Measurements from ENCODE around the gene PIH1D2. TPM values are rescaled to one million over a fixed set of nuclear protein-coding genes. Genes with fewer than 3 reads are reported as not detected.

PIH1D2 gene, protein sequence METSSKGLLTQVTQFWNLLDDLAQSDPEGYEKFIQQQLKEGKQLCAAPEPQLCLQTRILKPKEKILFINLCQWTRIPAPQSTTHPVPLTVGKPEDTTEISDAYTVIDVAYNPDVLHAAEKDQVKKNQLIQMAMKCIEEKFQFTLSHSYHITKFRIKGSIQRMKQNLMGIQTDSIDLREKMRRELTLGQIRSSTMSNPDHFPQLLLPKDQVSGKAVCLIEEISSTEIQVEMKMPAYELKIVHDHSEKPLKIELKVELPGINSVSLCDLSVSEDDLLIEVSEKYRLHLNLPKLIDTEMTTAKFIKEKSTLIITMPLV
- 0.12 and 1.1 TPM in 2 replicates for total RNA-seq (ENCODE audit: low replicate concordance)

DNA sequence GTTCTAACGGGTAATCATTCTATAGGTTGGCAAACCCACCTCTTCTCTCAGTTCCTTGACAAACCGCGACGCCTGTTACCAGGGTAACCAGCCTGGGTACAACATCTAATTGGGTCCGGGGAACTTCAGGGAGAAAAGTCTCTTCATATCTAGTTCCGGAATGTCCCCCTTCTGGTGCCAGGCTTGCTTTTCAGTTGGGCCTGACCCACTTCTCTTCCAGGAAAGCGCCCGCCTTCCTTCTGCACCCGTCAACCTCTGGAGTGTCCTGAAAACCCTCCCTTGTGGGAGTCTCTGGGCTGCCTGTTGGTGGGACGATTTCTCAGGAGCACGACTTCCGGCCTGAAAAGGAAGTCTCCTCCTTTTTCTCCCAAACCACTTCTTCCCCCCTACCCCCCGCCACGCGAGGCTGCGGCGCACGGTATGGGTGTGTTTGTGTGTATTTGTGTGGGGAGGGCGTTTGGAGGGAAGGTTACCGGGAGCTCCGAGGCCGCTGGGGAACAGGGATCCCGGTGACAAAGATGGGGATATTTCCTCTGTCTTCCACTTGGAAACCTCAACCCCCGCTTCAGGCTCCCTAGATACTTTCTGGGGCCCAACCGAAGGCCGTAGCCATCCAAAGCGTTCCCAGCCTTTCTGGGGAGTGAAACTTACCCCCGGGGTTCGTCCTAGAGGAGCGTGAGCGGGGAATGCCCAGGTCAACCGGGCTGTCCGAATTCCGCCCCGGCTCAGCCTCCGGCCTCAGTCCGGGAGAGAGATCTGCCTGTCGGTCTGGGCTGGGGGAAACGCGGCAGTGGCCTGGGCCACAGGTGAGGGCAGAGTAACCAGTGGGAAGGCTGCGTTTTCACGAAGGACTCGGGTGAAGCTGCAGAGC, at the start of gene PIH1D2, which contains the start of gene NKAPD1:
PIH1D2 (minus strand) TSS at position 77 of the 871 bp plus-strand sequence. CDS start 843 bp downstream, outside the sequence.
NKAPD1 (plus strand) TSS at position 359 of the 871 bp plus-strand sequence. CDS start 1,276 bp downstream, outside the sequence.

DNA sequence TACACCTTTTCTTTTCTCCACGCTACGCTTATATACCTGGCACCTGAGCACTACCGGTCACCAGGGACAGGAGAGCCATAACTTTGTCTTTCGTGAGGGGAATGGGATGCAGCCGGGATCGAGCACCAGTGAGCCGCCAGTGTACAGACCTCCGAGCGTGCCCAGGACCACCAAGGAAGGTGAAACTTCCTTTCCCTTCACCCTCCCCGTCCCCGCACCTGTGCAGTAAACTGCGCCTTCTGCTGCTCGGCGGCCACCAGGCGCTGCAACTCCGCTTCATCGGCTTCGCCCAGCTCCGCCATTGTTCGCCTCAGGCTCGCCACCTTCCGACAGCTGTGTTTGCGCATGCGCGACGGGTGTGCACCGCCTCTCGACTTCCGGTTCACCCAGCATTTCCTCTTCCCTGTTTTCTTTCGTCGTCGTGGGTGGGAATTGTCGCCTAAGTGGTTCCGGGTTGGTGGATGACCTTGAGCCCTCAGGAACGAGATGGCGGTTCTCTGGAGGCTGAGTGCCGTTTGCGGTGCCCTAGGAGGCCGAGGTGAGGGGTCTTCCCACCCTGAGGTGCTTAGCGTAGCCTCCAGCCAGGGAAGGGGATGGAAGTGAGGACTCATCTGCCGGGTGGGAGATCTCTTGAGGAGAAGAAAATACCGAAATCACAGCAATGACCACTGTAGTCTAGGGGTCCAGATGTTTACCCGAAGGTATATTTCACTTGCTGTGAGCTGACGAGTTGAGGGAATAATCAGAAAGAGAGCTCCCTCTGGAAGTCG, 12.8 kb upstream of the PIH1D2 start, which contains the start of the genes SDHD and TIMM8B:
SDHD (plus strand) TSS at position 452 of the 770 bp plus-strand sequence; CDS start at position 487, 35 bp downstream.
TIMM8B (minus strand) TSS at position 335 of the 770 bp plus-strand sequence; CDS start at position 302, 33 bp downstream.

DNA sequence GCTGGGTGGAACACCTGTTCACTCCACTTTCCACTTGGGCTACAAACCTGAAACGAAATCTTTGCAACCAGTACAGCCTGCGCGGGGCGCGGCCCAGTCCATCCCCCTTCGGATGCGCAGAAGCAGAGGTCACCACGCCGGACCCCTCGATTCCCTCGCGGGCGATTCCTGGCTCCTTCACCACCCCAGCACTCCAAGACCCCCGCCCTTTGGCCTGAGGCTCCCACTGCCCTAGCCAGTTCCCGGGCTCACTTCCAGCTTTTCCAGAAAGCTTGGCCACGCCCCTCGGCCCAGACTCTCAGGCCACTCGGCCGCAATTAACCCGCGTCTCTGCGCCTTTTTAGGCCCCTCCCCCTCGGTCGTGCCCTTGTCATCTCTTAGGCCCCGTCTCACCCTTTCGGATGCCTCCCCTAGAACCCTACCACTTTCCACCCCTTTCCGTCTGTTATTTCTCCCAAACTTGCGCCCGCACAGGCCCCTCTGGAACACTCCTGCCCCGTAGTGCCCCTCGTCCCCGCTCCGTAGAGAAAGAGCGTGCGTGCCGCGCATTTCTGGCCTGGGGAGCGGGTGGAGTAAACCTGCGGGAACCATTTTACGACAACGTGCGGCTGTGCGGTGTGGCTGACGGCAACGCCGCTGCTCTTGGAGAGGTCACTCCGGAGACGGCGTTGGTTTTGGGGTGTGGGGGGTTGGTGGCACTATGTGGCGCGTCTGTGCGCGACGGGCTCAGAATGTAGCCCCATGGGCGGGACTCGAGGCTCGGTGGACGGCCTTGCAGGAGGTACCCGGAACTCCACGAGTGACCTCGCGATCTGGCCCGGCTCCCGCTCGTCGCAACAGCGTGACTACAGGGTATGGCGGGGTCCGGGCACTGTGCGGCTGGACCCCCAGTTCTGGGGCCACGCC, 48.8 kb downstream of the PIH1D2 start, which contains the start of gene DLAT:
DLAT (plus strand) TSS at position 636 of the 906 bp plus-strand sequence; CDS start at position 701, 65 bp downstream.

Other genes with a start within 250 kb of the PIH1D2 start
- gene ALG9, start 202.4 kb downstream of the PIH1D2 start, total RNA-seq (ENCODE audit: low replicate concordance) = 15.3 and 23.5 TPM in 2 replicates
- 1.2 and 1.7 TPM in 2 replicates for gene FDXACB1, start 194.9 kb downstream of the PIH1D2 start, total RNA-seq (ENCODE audit: low replicate concordance)
- gene CFAP68, start 194.5 kb downstream of the PIH1D2 start, total RNA-seq (ENCODE audit: low replicate concordance) = 7.5 and 12.3 TPM in 2 replicates
- 20.4 and 40.8 TPM in 2 replicates for gene CRYAB, start 162.2 kb downstream of the PIH1D2 start, total RNA-seq (ENCODE audit: low replicate concordance)
- gene HSPB2, start 161.3 kb downstream of the PIH1D2 start, total RNA-seq (ENCODE audit: low replicate concordance) = 1.2 and 1.9 TPM in 2 replicates
- 0.23 and 0.38 TPM in 2 replicates for gene C11orf52, start 155.1 kb downstream of the PIH1D2 start, total RNA-seq (ENCODE audit: low replicate concordance)
- 17.4 and 21.0 TPM in 2 replicates for gene DIXDC1, start 136.7 kb downstream of the PIH1D2 start, total RNA-seq (ENCODE audit: low replicate concordance)
- 16.5 and 27.7 TPM in 2 replicates for gene DLAT, start 48.6 kb downstream of the PIH1D2 start, total RNA-seq (ENCODE audit: low replicate concordance)
- gene NKAPD1, start 282 bp upstream of the PIH1D2 start, total RNA-seq (ENCODE audit: low replicate concordance) = 11.8 and 19.3 TPM in 2 replicates
- 54.2 and 99.0 TPM in 2 replicates for gene TIMM8B, start 12.7 kb upstream of the PIH1D2 start, total RNA-seq (ENCODE audit: low replicate concordance)
- 137 and 158 TPM in 2 replicates for gene SDHD, start 12.9 kb upstream of the PIH1D2 start, total RNA-seq (ENCODE audit: low replicate concordance)
- gene IL18, start 90.1 kb upstream of the PIH1D2 start, total RNA-seq (ENCODE audit: low replicate concordance) = 0.08 and 0.12 TPM in 2 replicates
- gene TEX12, start 93.4 kb upstream of the PIH1D2 start, total RNA-seq (ENCODE audit: low replicate concordance) = 0.15 TPM in 1 of 2 replicates, not detected in the other
- 0.15 and 1.3 TPM in 2 replicates for gene BCO2, start 101.5 kb upstream of the PIH1D2 start, total RNA-seq (ENCODE audit: low replicate concordance)
- 23.4 and 36.2 TPM in 2 replicates for gene PTS, start 152.4 kb upstream of the PIH1D2 start, total RNA-seq (ENCODE audit: low replicate concordance)
- gene PLET1, start 186.8 kb upstream of the PIH1D2 start, total RNA-seq (ENCODE audit: low replicate concordance) = not detected in 2 replicates

All from smooth muscle cell of the coronary artery (primary cell).